Activated CD8-positive, alpha-beta T cell treated with anti-CD3 and anti-CD28 coated beads for 36 hours (primary cell): ENCODE measurements around the gene SFRP5. TPM values are rescaled to one million over a fixed set of nuclear protein-coding genes. Genes with fewer than 3 reads are reported as not detected.

Experiments used
- ATAC-seq: fragments of 200-7000 bp; cut with Tn5 transposase; one replicate; pipeline ENCODE4 v1.10.0; 2021; ENCODE audit warnings: mild to moderate bottlenecking, moderate library complexity
- CTCF ChIA-PET: fragments of 350-600 bp; sonication (Branson Sonifier 250); formaldehyde crosslinking; loops from one replicate; lab custom pipeline; 2021; ENCODE audit warnings: antibody characterized with exemption; lab: Charles Lee
- POLR2A ChIA-PET: fragments of 350-600 bp; sonication (Branson Sonifier 250); formaldehyde crosslinking; loops from one replicate; lab custom pipeline; 2021; ENCODE audit warnings: antibody characterized with exemption; lab: Charles Lee
- DNase-seq: peaks from one replicate; pipeline ENCODE4 v3.0.0-alpha.2; 2020
- H3K27ac Mint-ChIP-seq: one replicate; pipeline ENCODE4 v1.8.0; 2021; ENCODE audit warnings: mild to moderate bottlenecking, mixed read lengths
- H3K27me3 Mint-ChIP-seq: one replicate; pipeline ENCODE4 v1.8.0; 2021; ENCODE audit warnings: mixed read lengths
- H3K36me3 Mint-ChIP-seq: one replicate; pipeline ENCODE4 v1.8.0; 2021; ENCODE audit warnings: low read depth, mixed read lengths
- H3K4me1 Mint-ChIP-seq: one replicate; pipeline ENCODE4 v1.8.0; 2021; ENCODE audit warnings: low read depth, mixed read lengths
- H3K4me3 Mint-ChIP-seq: one replicate; pipeline ENCODE4 v1.8.0; 2021; ENCODE audit warnings: mild to moderate bottlenecking, moderate library complexity, mixed read lengths
- H3K9me3 Mint-ChIP-seq: one replicate; pipeline ENCODE4 v1.8.0; 2021; ENCODE audit warnings: mixed read lengths
- intact Hi-C: fragments of 100-400 bp; cut with micrococcal nuclease; formaldehyde crosslinking; loops from one replicate; pipeline ENCODE4 v1.10.0; 2022
- total RNA-seq, 2 experiments: library from RNA; stranded (reverse); gene quantifications; one replicate each; pipeline ENCODE4 v1.2.3, GENCODE V29; 2021
- TF ChIP-seq, protein P1 (sequence below): fragments of 200-600 bp; IDR thresholded peaks from one replicate; pipeline ENCODE4 v1.8.0; 2022; ENCODE audit warnings: antibody characterized with exemption, mild to moderate bottlenecking

SFRP5 gene
- total RNA-seq, 2 experiments from 2014 or later: 0.60 to 0.74 TPM

- TF ChIP-seq, protein P1, sequence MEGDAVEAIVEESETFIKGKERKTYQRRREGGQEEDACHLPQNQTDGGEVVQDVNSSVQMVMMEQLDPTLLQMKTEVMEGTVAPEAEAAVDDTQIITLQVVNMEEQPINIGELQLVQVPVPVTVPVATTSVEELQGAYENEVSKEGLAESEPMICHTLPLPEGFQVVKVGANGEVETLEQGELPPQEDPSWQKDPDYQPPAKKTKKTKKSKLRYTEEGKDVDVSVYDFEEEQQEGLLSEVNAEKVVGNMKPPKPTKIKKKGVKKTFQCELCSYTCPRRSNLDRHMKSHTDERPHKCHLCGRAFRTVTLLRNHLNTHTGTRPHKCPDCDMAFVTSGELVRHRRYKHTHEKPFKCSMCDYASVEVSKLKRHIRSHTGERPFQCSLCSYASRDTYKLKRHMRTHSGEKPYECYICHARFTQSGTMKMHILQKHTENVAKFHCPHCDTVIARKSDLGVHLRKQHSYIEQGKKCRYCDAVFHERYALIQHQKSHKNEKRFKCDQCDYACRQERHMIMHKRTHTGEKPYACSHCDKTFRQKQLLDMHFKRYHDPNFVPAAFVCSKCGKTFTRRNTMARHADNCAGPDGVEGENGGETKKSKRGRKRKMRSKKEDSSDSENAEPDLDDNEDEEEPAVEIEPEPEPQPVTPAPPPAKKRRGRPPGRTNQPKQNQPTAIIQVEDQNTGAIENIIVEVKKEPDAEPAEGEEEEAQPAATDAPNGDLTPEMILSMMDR: no peak
- Mint-ChIP-seq H3K4me3 (no peak overlapping the region), H3K27me3 (no peaks in the 10 kb centered on the region), H3K4me1 (peaks cover 7% of the 10 kb centered on the region), H3K36me3 (no peaks in the 10 kb centered on the region), H3K27ac (no peak overlapping the region), H3K9me3 (no peaks in the 10 kb centered on the region)
- ChIA-PET CTCF (no interaction called here), POLR2A (no interaction called here)
- intact Hi-C loops: no loop called here
- ATAC-seq (no peak), DNase-seq (no peak)
These were observed 43.2 kb upstream of the SFRP5 start for GRCh38 chr10:97814996-97815395.

- no peaks in the 10 kb centered on the region for H3K9me3 Mint-ChIP-seq
- peaks cover 7% of the 10 kb centered on the region for H3K4me1 Mint-ChIP-seq
- no peaks in the 10 kb centered on the region for H3K27me3 Mint-ChIP-seq
- TF ChIP-seq, protein P1: no peak
- DNase-seq (no peak), ATAC-seq (no peak)
- no peaks in the 10 kb centered on the region for H3K36me3 Mint-ChIP-seq
- H3K4me3 Mint-ChIP-seq: no peak overlapping the region
- intact Hi-C loops: no loop called here
- ChIA-PET CTCF (interaction anchor here (1.1 to 3.0 kb wide), 2 partner anchors 21 to 56 kb away, joined by 5 to 17 read pairs; no protein-coding TSS in a partner anchor), POLR2A (no interaction called here)
- no peak overlapping the region for H3K27ac Mint-ChIP-seq
These were observed 41.5 kb upstream of the SFRP5 start for GRCh38 chr10:97813311-97813710.

DNA sequence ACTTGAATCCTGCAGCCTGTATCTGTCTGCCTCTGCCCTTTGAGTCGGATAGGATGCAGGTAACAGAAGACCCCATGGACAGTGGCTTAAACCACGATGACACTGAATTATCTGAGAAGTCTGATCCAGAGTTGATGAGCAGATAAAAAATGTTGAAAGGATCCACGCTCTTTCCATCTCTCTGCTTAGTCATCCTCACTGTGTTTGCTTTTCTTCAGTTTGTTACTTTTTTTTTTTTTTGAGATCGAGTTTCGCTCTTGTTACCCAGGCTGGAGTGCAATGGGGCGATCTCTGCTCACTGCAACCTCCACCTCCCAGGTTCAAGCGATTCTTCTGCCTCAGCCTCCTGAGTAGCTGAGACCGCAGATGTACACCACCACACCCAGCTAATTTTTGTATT lies 40.9 kb upstream of the SFRP5 start:
- TF ChIP-seq, protein P1: no peak
- CTCF ChIA-PET: interaction anchor here (1.1 to 3.0 kb wide), 2 partner anchors 20 to 57 kb away, joined by 5 to 17 read pairs; no protein-coding TSS in a partner anchor
- peaks cover 7% of the 10 kb centered on the region for H3K4me1 Mint-ChIP-seq
- no peak for DNase-seq
- no peaks in the 10 kb centered on the region for H3K36me3 Mint-ChIP-seq
- H3K4me3 Mint-ChIP-seq: no peak overlapping the region
- no peak for ATAC-seq
- H3K27me3 Mint-ChIP-seq: no peaks in the 10 kb centered on the region
- H3K9me3 Mint-ChIP-seq: no peaks in the 10 kb centered on the region
- intact Hi-C loops: no loop called here
- POLR2A ChIA-PET: no interaction called here
- no peak overlapping the region for H3K27ac Mint-ChIP-seq

DNA sequence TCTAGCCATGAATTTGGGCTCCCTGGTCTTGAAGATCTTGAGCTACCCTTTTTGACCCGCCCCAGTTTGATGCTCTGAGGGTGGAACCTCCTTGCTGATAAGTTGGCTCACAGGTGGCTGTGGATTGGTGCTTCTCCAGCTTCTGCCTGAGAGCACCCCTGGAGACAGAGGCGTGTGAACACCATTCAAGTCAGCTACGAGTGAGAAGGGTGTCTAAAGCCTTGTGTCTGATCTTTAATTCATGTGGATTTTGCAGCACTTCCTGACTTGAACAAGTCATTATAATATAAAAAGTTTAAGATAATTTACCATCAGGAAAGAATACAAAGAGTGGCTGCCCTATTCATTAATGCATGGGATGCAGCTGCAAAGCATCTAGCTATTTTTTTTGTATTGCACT lies 40.2 kb upstream of the SFRP5 start:
- no peaks in the 10 kb centered on the region for H3K27me3 Mint-ChIP-seq
- H3K36me3 Mint-ChIP-seq: no peaks in the 10 kb centered on the region
- CTCF ChIA-PET: interaction anchor here (1.0 to 3.0 kb wide), 2 partner anchors 19 to 93 kb away, joined by 3 to 17 read pairs; no protein-coding TSS in a partner anchor
- POLR2A ChIA-PET: no interaction called here
- no peak overlapping the region for H3K4me3 Mint-ChIP-seq
- intact Hi-C loops: no loop called here
- no peak for DNase-seq
- TF ChIP-seq, protein P1: no peak
- no peaks in the 10 kb centered on the region for H3K9me3 Mint-ChIP-seq
- no peak for ATAC-seq
- H3K27ac Mint-ChIP-seq: no peak overlapping the region
- H3K4me1 Mint-ChIP-seq: peaks cover 7% of the 10 kb centered on the region

GRCh38 chr10:97810446-97810845 lies 38.6 kb upstream of the SFRP5 start:
- Mint-ChIP-seq H3K4me1 (peaks cover 7% of the 10 kb centered on the region), H3K27ac (no peak overlapping the region), H3K9me3 (no peaks in the 10 kb centered on the region), H3K36me3 (no peaks in the 10 kb centered on the region), H3K27me3 (no peaks in the 10 kb centered on the region), H3K4me3 (no peak overlapping the region)
- DNase-seq (no peak), ATAC-seq (no peak)
- POLR2A ChIA-PET: no interaction called here
- TF ChIP-seq, protein P1: no peak
- CTCF ChIA-PET: interaction anchor here (0.5 to 1.0 kb wide), 2 partner anchors 18 to 43 kb away, joined by 3 read pairs; no protein-coding TSS in a partner anchor
- intact Hi-C loops: no loop called here
